Measurements from ENCODE around the gene PVRIG.
"Not testable (repeated sequence)": the region's sequence is repeated elsewhere in the genome, so short reads cannot be mapped to it uniquely, and the experiment has no call there.

PVRIG gene

DNA sequence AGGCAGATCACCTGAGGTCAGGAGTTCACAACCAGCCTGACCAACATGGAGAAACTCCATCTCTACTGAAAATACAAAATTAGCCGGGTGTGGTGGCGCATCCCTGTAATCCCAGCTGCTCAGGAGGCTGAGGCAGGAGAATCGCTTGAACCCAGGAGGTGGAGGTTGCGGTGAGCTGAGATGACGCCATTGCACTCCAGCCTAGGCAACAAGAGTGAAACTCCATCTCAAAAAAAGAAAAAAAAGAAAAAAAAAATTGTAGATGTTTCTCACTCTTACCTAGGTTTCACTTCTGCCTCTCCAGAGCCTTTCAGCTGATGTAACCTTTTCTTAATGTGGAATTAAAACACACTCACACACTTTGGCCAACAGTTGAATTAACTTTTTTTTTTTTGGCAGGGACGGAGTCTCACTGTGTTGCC is 23.8 kb upstream of the PVRIG start:
- DNase-seq, result not testable (repeated sequence)

DNA sequence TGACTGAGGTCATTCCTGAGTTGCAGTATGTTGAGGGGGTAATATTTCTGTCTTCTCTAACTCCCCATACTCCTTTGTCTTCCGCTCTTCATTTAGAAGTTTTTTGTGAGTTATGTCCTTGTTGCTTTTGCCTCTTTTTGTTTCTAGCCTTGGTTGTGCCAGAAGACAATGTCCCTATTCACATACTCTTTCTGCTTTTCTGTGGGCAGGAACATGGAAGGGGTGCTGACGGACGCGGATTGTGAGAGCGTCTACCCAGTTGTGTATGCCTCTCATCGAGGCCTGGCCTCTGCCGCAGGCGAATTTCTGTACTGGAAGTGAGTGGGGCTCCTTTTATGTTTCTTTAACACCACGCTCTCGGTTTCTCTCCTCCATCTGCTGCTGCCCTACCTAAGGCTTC is 21.5 kb upstream of the PVRIG start:
- no peak for DNase-seq

DNA sequence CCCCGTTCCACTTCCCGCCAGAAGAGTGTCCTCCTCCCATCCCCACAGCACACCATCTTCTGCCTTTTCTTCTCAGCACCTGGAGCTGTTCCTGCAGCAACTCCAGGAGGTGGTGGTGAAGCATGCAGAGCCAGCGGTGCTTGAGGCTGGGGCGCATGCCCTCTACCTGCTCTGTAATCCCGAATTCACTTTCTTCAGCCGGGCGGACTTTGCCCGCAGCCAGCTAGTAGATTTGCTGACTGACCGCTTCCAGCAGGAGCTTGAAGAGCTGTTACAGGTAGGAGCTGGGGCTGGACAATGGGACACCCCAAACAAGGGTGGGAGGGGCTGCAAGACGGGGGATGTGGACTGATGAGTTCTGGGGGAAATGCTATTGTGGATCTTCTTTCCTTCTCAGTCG is 19.1 kb upstream of the PVRIG start:
- DNase-seq, result no peak

DNA sequence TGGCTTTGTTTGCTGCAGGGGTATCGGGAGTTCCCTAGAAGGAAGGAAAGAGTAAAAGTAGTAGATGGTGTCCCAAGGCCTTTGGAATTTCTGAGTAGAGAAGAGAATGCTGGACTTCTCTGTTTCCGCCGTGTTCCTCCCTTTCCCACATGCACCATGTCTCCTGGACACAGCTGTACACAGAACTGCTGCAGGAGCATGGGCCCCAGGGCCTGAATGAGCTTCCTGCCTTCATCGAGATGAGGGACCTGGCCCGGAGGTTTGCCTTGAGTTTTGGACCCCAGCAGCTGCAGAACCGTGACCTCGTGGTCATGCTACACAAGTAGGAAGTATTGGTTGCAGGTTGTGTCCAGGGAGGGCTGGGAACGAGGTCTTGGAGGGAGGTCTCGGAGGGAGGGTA is 15.3 kb upstream of the PVRIG start:
- no peak for DNase-seq

DNA sequence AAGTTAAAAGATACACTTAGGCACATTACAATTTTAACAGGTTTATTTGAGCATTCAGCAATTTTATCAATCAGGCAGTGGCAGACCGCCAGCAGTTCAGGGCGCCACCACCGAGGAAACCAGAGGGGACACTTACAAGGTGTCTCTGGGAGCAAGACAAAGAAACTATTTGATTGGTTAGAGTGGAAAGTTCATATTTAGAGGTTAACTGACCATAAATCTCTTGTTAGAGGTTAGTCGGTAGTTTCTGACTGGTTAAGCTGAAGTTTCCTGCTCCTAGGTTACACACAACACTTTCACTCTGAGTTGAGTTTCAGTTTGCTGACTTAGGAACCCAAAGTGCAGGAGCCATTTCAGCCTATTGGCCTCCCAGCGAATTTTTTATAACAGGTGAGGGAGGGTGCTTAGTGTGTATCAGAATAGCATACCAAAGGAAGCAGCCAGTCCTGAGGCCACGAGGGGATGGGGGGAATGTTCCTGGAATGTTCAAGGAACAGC is 10.8 kb upstream of the PVRIG start:
- no peak for DNase-seq

DNA sequence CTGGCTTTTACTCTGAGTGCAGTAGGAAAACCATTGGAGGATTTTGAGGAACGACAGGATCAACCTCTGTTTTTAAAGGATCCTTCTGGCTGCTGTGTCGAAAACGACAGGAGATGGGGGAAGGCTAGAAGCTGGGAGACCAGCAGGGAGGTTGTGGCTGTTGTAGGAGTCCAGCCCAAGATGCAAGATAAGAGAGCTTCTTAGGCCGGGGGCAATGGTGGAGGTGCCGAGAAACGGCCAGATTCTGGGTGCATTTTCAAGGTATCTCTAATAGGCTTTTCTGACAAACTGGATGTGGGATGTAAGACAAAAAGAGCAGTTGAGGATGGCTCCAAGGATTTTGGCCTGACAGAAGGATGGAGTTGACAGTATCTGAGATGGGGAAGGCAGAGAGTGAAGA is 10.3 kb upstream of the PVRIG start:
- no peak for DNase-seq

DNA sequence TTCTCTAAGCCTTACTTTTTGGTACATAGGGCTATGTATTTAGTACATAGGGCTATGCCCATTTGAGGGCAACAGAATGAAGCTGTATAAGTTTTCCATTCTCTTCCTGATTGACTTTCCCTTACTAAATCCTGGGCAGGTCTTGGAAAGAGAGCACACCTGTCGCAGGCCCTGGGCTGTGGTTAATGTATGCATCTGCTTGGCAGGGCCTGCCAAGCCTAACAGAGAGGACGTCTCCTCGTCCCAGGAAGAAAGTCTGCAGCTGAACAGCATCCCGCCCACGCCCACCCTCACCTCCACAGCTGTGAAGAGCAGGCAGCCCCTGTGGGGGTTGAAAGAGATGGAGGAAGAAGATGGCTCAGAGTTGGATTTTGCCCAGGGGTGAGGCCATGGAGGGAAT is 8.9 kb upstream of the PVRIG start:
- DNase-seq, result no peak

DNA sequence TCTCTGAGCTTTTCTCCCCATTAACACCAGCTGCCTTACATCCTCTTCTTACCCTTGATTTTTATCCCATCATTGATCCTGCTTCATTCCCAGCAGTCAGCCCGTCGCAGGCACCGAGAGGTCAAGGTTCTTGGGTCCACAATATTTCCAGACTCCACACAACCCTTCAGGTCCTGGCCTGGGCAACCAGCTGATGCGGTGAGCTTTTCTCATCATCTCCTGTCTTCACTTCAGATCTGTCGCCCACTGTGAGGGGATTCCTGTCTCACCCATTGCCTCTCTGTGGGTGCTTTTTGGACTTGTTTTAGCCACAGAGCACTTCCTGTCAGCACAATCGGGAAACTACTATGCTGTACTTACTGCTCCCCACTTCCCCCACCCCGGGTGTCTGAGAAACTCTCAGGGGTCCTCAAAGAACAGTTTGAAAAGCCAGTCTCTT is 8.4 kb upstream of the PVRIG start:
- no peak for DNase-seq

DNA sequence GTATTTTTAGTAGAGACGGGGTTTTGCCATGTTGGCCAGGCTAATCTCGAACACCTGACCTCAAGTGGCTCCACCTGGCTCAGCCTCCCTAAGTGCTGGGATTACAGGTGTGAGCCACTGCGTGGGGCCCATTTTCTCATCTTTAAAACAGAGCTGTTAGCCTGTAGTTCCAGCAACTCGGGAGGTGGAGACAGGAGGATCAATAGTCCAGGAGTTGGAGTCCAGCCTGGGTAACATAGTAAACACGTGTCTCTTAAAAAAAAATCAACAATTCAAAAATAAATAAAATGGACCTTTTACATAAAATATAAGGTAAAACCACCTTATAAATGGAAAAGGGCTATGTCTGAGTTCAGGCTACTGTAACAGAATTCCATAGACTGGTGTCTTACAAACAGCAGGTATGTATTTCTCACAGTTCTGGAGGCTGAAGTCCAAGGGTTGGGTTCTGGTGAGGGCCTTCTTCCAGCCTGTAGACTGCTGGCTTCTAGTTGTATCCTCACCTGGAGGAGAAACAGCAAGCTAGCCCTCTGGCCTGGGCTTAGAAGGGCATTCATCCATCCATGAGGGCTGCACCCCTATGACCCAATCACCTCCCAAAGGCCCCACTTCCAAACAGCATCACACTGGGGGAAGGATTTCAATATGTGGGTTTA is 7.0 kb upstream of the PVRIG start:
- DNase-seq, result no peak

DNA sequence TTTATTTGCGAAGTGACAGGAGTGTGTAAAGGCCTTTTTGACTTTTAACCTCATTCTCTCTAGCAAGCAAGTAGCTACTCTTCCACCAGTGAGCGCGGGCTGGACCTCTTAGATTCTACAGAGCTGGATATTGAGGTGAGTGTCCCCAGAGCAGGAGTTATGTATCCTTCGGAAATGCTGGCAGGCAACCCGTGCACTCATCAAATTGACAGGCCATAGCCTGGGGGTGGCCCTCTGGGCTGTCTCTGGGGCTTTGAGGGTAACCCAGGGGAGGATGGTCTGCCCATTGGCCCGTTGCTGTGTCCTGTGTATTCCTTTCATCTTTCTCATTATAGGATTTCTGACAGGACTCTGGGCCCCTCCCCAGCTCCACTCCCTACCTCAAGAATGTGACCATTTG is 6.1 kb upstream of the PVRIG start:
- no peak for DNase-seq

DNA sequence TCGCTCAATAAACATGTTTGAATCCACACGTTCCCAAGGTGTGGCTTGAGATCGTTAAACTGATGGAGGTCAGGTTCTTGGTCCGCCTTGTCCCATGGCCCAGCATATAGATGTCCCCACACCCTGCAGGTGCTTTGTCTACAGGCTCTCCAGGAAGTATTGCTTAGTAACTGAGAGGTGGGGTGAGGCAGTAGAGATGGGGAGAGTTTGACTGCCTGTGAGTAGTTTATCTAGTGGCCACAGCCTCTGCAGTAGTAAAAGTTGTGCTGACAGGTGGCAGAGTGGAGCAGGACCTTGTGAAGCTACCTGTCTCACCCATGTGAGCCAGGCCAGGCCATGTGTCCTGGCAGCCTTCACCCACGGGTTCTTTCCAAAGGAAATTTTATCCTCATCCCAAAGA is 5.4 kb upstream of the PVRIG start:
- DNase-seq, result not testable (repeated sequence)

DNA sequence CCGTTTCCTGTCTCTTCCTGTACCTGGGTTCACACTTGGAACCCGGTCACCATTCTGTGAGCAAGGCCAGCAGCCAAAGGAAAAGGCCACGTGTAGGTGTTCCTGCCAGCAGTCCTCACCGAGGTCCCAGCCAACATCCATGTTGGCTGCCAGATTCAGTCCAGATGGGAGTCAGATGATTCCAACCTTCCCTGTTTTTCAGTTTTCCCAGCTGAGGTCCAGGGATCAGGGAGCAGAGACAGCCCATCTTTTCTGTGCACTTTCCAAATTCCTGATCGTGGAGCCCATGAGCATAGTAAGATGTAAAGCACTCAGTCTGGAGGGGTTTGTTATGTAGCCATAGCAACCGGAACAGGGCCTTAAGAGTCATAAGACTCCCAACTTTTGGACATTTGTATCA is 3.9 kb upstream of the PVRIG start:
- no peak for DNase-seq

DNA sequence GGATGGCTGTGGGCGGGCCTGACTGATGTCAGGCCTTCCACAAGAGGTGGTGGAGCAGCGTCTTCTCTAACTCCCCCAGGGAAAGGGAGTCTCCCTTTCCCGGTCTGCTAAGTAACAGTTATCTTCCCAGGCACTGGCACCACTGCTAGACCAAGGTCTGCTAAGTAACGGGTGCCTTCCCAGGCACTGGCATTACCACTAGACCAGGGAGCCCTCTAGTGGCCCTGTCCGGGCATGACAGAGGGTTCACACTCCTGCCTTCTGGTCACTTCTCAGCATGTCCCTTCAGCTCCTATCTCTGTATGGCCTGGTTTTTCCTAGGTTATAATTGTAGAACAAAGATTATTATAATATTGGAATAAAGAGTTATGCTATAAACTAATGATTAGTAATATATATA is 1.8 kb upstream of the PVRIG start:
- DNase-seq, result peak; percentile 71

DNA sequence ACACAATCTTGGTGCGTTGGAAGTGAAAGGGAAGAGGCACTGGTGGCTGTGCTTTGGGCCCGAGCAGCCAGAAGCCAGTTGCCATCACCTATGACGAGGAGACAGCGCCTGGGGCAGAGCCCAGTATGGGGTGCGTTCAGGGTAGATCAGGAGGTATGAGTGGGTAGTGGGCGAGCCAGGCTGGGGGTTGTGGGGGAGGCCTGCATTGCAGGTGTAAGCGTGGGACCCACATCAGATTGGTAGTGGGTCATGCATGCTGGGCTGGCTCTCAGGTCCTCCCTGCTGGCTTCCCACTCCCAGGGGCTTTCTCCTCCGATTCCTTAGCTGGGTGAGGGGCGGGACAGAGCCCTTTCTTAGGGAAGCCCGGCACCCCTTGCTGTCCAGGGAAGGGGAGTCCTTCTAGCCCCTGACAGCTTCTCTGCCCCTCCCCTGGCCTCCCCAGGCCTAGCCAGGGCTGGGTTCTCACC is 445 bp upstream of the PVRIG start:
- no peak for DNase-seq

DNA sequence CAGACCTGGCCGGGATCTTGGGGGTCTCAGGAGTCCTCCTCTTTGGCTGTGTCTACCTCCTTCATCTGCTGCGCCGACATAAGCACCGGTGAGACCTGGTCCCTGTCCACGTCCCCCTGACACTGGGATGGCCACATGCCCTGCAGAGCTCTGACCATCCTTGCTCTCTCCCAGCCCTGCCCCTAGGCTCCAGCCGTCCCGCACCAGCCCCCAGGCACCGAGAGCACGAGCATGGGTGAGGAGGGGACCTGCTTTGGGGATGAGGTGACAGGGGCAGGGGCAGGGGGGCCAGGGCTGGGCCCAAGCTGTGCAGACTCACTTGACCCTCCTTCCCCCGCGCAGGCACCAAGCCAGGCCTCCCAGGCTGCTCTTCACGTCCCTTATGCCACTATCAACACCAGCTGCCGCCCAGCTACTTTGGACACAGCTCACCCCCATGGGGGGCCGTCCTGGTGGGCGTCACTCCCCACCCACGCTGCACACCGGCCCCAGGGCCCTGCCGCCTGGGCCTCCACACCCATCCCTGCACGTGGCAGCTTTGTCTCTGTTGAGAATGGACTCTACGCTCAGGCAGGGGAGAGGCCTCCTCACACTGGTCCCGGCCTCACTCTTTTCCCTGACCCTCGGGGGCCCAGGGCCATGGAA is 959 bp downstream of the PVRIG start:
- DNase-seq, result no peak

DNA sequence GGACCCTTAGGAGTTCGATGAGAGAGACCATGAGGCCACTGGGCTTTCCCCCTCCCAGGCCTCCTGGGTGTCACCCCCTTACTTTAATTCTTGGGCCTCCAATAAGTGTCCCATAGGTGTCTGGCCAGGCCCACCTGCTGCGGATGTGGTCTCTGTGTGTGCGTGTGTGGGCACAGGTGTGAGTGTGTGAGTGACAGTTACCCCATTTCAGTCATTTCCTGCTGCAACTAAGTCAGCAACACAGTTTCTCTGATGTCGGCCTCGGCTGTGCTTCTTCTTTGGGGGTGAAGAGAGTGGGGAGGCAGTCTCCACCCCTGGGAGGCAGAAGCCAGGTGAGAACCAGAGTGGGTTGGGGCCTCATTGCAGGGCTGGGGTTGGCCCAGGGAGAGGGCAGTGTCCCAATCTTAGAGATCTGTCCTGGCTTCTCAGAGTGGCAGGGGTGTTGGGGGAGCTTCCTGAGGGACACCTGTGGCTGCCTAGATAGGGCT is 1.5 kb downstream of the PVRIG start:
- peak; percentile 64 for DNase-seq

DNA sequence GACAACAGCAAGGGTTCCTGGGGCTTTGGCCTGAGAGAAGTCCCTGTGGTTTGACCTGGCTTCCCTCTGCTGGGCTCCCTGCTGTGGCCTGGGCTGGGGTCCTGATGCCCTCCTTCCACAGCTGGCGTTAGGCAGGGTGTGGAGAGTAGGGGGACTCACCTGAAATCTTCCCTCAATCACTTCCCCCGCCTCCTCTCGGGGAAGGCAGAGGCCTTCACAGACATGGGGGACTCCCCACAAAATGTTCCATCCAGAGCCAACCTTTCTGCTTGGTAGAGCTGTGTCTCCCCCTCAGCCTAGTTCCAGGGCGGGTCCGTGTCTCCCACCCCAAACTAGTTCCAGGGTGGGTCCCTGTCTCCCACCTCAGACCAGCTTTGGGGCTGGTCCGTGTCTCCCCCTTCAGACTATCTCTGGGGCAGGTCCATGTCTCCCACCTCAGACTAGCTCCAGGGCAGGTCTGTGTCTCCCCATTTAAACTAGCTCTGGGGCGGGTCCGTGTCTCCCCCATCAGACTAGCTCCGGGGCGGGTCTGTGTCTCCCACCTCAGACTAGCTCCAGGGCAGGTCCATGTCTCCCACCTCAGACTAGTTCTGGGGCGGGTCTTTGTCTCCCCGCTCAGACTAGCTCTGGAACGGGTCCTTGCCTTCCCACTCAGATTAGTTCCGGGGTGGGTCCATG is 2.2 kb downstream of the PVRIG start:
- DNase-seq, result no peak

DNA sequence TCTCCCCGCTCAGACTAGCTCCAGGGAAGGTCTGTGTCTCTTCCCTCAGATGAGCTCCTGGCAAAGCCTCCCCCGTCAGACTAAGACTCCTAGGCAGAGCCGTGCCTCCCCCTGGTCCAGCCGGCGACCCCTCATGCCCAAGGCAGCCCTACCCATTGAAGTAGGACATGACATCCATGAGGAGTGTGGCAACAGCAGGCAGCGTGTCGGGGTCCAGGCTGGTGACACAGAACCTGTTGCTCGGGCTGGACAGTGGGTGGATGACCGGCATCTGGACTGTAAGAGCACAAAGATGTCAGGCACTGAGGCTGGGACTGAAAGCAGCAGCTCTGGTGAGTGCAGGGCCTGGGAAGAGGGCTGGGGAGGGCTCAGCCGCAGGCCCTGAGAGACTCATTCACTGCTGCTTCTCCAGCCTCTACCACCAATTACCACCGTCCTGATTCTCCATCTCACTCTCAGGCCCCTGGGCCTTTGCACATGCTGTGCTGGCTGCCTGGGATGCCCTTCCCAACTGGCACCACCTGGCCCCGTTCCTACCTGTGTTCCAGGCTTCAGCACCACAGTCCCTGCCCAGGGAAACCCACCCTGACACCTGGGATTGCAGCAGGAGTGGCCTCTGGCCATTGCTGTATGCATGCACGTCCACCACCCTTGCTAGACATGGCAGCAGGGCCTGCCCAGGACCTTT is 2.8 kb downstream of the PVRIG start:
- DNase-seq, result no peak

DNA sequence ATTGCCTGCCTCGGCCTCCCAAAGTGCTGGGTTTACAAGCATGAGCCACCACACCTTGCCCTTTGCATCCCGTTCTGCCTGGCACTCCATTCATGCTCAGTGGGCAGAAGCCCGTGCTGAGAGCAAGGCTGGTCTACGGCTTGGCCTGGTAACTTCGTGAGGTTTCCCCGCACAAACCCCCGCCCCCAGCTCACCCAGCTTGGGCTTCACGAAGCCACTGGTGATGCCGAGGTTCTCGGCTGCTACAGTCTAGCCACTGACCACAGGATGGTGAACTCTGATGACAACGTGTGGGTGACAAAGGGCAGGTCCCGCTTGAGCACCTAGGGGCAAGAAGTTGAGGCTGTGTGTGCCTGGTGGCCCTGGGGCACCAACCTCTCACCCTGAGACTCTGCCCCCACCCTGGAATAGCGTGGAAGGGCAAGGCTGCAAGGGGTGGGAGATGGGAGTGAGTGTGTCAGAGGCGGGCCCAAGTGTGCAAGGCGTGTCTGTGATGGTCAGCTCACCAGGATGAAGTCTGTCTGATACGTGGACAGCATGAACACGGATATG is 3.7 kb downstream of the PVRIG start:
- not testable (repeated sequence) for DNase-seq

DNA sequence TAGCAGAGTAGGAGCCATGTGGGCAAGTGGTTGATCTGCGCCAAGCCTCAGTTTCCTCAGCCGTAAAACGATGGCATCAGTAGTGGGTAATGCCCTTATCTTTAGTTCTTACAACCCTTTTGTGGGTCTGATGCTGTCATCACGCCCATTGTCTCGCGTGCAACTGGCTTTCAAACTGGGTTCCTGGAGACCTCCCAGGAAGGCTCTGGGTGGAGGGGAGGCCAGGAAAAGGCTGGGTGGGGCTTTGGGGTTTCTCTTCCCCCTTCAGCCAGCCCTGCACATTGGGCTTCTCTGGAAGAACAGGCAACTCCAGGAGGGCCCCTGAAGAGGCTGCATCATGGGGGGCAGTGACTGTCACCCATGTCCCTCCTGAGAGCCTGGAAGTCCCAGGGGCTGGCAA is 5.1 kb downstream of the PVRIG start:
- DNase-seq, result not testable (repeated sequence)

DNA sequence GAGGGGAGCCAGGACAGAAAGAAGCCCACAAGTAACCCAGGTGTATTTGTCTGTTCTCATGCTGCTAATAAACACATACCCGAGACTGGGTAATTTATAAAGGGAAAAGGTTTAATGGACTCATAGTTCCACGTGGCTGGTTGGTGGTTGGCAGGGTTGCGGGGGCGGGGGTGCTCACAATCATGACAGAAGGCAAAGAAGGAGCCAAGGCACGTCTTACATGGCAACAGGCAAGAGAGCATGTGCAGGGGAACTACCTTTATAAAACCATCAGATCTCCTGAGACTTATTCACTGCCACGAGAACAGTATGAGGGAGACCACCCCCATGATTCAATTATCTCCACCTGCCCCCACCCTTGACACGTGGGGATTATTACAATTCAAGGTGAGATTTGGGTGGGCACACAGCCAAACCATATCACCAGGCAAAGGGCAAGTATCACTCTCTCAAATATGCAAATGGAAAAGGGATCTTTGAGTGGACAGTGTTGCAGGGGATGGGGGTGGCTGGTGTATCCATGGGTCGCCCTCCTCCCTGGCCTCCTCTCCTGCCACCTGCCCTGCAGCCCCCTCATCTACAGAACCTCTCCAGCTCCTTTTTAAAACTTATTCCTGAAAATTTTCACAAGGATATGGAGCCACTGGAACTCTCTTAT is 15.0 kb downstream of the PVRIG start:
- not testable (repeated sequence) for DNase-seq

DNA sequence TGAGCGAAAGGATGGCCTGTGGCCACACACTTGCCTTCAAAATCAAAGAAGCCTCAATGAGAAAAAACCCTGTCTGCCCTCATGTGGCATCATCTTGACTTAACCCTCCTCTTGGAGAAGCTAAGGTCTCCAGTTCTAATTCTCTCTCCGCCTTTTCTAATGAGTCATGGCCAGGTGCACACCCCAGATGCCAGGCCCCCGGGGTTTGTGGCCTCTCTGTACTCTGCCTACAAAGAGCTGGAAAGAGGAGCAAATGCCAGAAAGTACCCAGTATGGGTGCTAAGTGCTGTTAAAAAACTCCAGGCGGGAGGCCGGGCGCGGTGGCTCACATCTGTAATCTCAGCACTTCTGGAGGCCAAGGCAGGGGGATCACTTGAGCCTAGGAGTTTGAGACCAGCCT is 20.2 kb downstream of the PVRIG start:
- not testable (repeated sequence) for DNase-seq

Measured in effector CD8-positive, alpha-beta T cell (primary cell).